ENCODE data around the gene PPP2R2D. TPM values are rescaled to one million over a fixed set of nuclear protein-coding genes. Genes with fewer than 3 reads are reported as not detected.

Gene PPP2R2D
- polyA plus RNA-seq, 1 donor (not counting 4 experiments of a cell fraction or from before 2014, with no cell fraction given): 49.1 TPM

DNA sequence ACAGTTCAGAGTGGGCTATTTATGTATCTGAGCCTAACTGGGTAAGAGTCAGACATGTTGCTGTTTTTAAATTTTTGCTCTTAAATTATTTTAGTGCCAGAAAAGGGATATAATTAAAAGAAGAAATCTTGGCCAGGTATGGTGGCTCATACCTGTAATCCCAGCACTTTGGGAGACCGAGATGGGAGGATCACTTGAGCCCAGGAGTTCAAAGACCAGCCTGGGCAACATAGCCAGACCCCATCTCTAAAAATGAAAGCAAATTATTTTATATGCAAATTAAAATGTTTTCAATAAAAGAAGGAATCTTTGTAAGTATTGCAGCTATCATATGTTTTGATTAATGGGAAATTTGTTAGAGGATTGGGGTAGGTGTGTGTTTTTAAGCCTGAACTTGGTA lies 41.6 kb downstream of the PPP2R2D start:
- peaks cover 2% of the 10 kb centered on the region for H4K20me1 ChIP-seq (ENCODE audit: control insufficient read depth, extremely low read depth, insufficient read depth, low read length)
- no peak overlapping the region for H3K4me2 ChIP-seq (ENCODE audit: control insufficient read depth, extremely low read depth, insufficient read depth, low read depth, low read length)
- peaks cover 27 to 41% of the 10 kb centered on the region in 2 experiments for H3K36me3 ChIP-seq (ENCODE audit: control insufficient read depth in 2 of 2, extremely low read depth in 1 of 2, insufficient read depth in 2 of 2, low read length in 2 of 2)
- H3K9me3 ChIP-seq (ENCODE audit: control insufficient read depth, low read depth, low read length): no peaks in the 10 kb centered on the region
- peaks cover 20% of the 10 kb centered on the region for H3K4me1 ChIP-seq (ENCODE audit: control insufficient read depth, extremely low read depth, insufficient read depth, low read length)
- peaks cover 23% of the 10 kb centered on the region for H3K79me2 ChIP-seq (ENCODE audit: control insufficient read depth, insufficient read depth, low read length)
- dilution Hi-C loops (cut with MboI; ENCODE audit: extremely low pct_ligation_motif_present, low sequenced_read_pairs): no loop called here
- no peak overlapping the region for H3K9ac ChIP-seq (ENCODE audit: control insufficient read depth, extremely low read depth, insufficient read depth, low read length)
- no peak for DNase-seq (ENCODE audit: low read depth, low spot score)
- no peaks in the 10 kb centered on the region for H3K9me1 ChIP-seq (ENCODE audit: control insufficient read depth, extremely low read depth, insufficient read depth, low read length)
- TF ChIP-seq CTCF (optimal IDR thresholded peaks at IDR 0.05 in 1 of 3, IDR thresholded peaks at IDR 0.05 in 1 of 3, conservative IDR thresholded peaks at IDR 0.05 in 1 of 3; ENCODE audit: extremely low read depth in 1 of 3, insufficient read depth in 2 of 3, low read length in 3 of 3) (no peak), EZH2 (IDR thresholded peaks at IDR 0.05; ENCODE audit: low read length) (no peak)
- no peak overlapping the region for H3K4me3 ChIP-seq (ENCODE audit: control insufficient read depth in 2 of 3, extremely low read depth in 1 of 3, insufficient read depth in 2 of 3, low read depth in 1 of 3, low read length in 3 of 3)
- H3K27ac ChIP-seq (ENCODE audit: control insufficient read depth, insufficient read depth, low read length): no peak overlapping the region
- no peak for FAIRE-seq
- H3K27me3 ChIP-seq (ENCODE audit: control insufficient read depth, extremely low read depth, insufficient read depth, low read length): no peaks in the 10 kb centered on the region
- no peak overlapping the region for H2AFZ ChIP-seq (ENCODE audit: control insufficient read depth, low read length)

GRCh38 chr10:131943021-131943814 lies 42.4 kb downstream of the PPP2R2D start:
- Histone ChIP-seq H3K27me3 (ENCODE audit: control insufficient read depth, extremely low read depth, insufficient read depth, low read length) (no peaks in the 10 kb centered on the region), H3K9me3 (ENCODE audit: control insufficient read depth, low read depth, low read length) (no peaks in the 10 kb centered on the region), H3K27ac (ENCODE audit: control insufficient read depth, insufficient read depth, low read length) (no peak overlapping the region), H3K36me3 (ENCODE audit: control insufficient read depth in 2 of 2, extremely low read depth in 1 of 2, insufficient read depth in 2 of 2, low read length in 2 of 2) (peaks cover 27 to 36% of the 10 kb centered on the region in 2 experiments), H3K4me3 (ENCODE audit: control insufficient read depth in 2 of 3, extremely low read depth in 1 of 3, insufficient read depth in 2 of 3, low read depth in 1 of 3, low read length in 3 of 3) (no peak overlapping the region), H4K20me1 (ENCODE audit: control insufficient read depth, extremely low read depth, insufficient read depth, low read length) (peaks cover 2% of the 10 kb centered on the region), H3K9ac (ENCODE audit: control insufficient read depth, extremely low read depth, insufficient read depth, low read length) (no peak overlapping the region), H2AFZ (ENCODE audit: control insufficient read depth, low read length) (no peak overlapping the region), H3K4me2 (ENCODE audit: control insufficient read depth, extremely low read depth, insufficient read depth, low read depth, low read length) (no peak overlapping the region), H3K4me1 (ENCODE audit: control insufficient read depth, extremely low read depth, insufficient read depth, low read length) (peaks cover 27% of the 10 kb centered on the region), H3K79me2 (ENCODE audit: control insufficient read depth, insufficient read depth, low read length) (peaks cover 16% of the 10 kb centered on the region), H3K9me1 (ENCODE audit: control insufficient read depth, extremely low read depth, insufficient read depth, low read length) (no peaks in the 10 kb centered on the region)
- no peak for FAIRE-seq
- dilution Hi-C loops (cut with MboI; ENCODE audit: extremely low pct_ligation_motif_present, low sequenced_read_pairs): no loop called here
- no peak for DNase-seq (ENCODE audit: low read depth, low spot score)
- TF ChIP-seq EZH2 (IDR thresholded peaks at IDR 0.05; ENCODE audit: low read length) (no peak), CTCF (optimal IDR thresholded peaks at IDR 0.05 in 1 of 3, IDR thresholded peaks at IDR 0.05 in 1 of 3, conservative IDR thresholded peaks at IDR 0.05 in 1 of 3; ENCODE audit: extremely low read depth in 1 of 3, insufficient read depth in 2 of 3, low read length in 3 of 3) (peak; percentile 40 to 64 (median 55))

Data from keratinocyte (primary cell).